ENCODE measurements around the gene RETREG2. TPM values are rescaled to one million over a fixed set of nuclear protein-coding genes. Genes with fewer than 3 reads are reported as not detected.

The RETREG2 gene
- total RNA-seq, 6 experiments from 2014 or later: 33.6 to 77.9 (median 51.0) TPM

- ATAC-seq (peak; percentile 40 to 67 (median 52)), DNase-seq (peak in 1 of 3 donors; percentile 57)
- no peak within 1 kb of the TSS for H3K27ac ChIP-seq
- H3K9me3 ChIP-seq: no peaks in the 10 kb centered on the region
- no peak for TF ChIP-seq POLR2A (IDR thresholded peaks at IDR 0.05)
- TF ChIP-seq CTCF (IDR thresholded peaks at IDR 0.05): no peak
- H3K36me3 ChIP-seq: peaks cover 0 to 27% (median 4%) of the 10 kb centered on the region in 4 donors
- no peak within 1 kb of the TSS for H3K4me3 ChIP-seq
- WGBS (ENCODE audit: insufficient coverage, low coverage, low lambda C conversion rate, missing lambda C conversion rate): 62% methylated on average over 9 of the region's 10 CpGs
- H3K4me1 ChIP-seq: peaks cover 0 to 18% (median 6%) of the 10 kb centered on the region in 4 donors
- intact Hi-C loops (cut with DNase I): loop anchor here (5.0 kb wide), 2 partner anchors 37 to 132 kb away; partner anchors contain the start of gene ZFAND2B (in 1 of the 2)
- H3K27me3 ChIP-seq: no peaks in the 10 kb centered on the region
Measured at GRCh38 chr2:219169930-219170654, 8.0 kb upstream of the RETREG2 start, which contains the start of gene SLC23A3. SLC23A3 (minus strand) TSS chr2:219170029; CDS start chr2:219169984, 45 bp downstream.

DNA sequence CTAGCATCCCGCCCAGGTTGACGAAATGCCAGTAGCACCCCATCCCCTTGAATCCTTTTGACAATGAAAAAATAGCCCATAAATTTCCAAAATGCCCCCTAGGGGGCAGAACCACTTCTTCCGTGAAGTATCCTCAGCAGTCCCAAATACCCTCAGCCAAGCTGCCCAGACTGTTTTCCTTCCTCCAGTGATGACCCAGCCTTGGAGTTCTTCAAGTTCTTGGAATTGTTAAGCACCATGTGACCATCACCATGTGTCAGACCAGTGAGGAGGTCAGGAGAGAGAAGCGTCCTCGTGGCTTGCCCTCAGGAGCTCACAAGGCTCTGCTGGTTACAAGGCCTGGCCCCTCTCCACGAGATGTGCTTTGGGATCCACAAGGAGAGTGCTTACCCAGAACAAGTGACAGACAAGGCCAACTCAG is 6.8 kb upstream of the RETREG2 start:
- Histone ChIP-seq H3K9me3 (no peaks in the 10 kb centered on the region), H3K27me3 (no peaks in the 10 kb centered on the region), H3K36me3 (peaks cover 0 to 35% (median 4%) of the 10 kb centered on the region in 4 donors), H3K4me3 (no peak overlapping the region), H3K4me1 (peaks cover 0 to 29% (median 6%) of the 10 kb centered on the region in 4 donors), H3K27ac (peak overlapping the region in 2 of 3 donors; percentile 2 to 18)
- ATAC-seq: peak; percentile 62 to 71 (median 66)
- 14% methylated on average over 3 of the region's 6 CpGs for WGBS (ENCODE audit: insufficient coverage, low coverage, low lambda C conversion rate, missing lambda C conversion rate)
- intact Hi-C loops (cut with DNase I): loop anchor here in 1 of 2 donors (5.0 kb wide), 1 partner anchor 36 kb away; the partner anchor contains the start of gene ZFAND2B
- peak in 1 of 3 donors; percentile 54 for DNase-seq
- TF ChIP-seq POLR2A (IDR thresholded peaks at IDR 0.05) (no peak), CTCF (IDR thresholded peaks at IDR 0.05) (peak; percentile 53 to 74 (median 68))

DNA sequence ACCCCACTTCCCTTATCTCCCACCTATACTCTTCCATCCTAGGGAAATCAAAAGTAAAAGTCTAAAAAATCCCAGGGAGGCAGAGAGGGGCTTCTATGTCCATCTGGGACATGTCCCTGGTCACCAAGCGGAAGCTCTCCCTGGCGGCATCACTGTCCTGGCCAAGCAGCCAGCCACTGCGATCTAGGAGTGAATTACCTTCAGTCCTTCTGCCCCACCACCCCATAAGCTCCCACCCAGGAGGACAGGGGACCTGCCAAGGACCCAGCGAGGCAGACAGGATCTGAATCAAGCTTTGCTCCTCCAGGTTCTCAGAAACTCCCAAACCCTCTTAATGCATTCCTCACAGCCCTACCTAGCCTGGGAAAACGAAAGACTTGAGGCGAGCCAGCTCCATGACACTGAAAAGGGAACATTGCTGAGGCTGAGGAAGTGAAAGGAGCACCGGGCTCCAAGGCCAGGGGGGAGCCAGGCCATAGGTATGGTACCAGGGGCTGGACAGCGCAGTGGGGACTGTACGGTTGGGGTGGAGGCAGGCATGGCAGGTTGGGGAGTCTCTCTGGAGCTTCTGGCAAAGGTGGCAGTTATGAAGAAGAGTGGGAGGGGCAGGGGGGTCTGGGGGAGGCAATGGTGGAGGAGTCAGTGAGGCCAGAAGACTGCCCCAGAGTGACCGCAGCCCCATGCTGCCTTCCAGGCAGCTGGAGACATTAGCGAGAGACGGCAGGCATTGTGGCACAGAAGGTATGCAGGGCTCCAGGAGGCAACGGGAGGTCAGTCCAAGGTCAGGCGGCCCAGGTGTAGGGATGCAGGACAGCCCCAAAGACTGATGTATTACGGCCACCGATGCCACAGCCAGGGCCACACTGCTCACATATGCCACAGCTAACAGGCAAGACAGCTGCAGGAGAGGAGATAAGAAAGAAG is 5.6 kb upstream of the RETREG2 start:
- Histone ChIP-seq H3K4me3 (no peak overlapping the region), H3K4me1 (peaks cover 0 to 29% (median 6%) of the 10 kb centered on the region in 4 donors), H3K27me3 (no peaks in the 10 kb centered on the region), H3K27ac (peak overlapping the region in 1 of 3 donors; percentile 18), H3K9me3 (no peaks in the 10 kb centered on the region), H3K36me3 (peaks cover 0 to 35% (median 4%) of the 10 kb centered on the region in 4 donors)
- 75% methylated on average over 8 of the region's 16 CpGs for WGBS (ENCODE audit: insufficient coverage, low coverage, low lambda C conversion rate, missing lambda C conversion rate)
- DNase-seq: peak in 1 of 3 donors; percentile 35
- intact Hi-C loops (cut with DNase I): loop anchor here in 1 of 2 donors (5.0 kb wide), 1 partner anchor 35 kb away; the partner anchor contains the start of gene ZFAND2B
- ATAC-seq: no peak
- no peak for TF ChIP-seq CTCF (IDR thresholded peaks at IDR 0.05)
- TF ChIP-seq POLR2A (IDR thresholded peaks at IDR 0.05): no peak

DNA sequence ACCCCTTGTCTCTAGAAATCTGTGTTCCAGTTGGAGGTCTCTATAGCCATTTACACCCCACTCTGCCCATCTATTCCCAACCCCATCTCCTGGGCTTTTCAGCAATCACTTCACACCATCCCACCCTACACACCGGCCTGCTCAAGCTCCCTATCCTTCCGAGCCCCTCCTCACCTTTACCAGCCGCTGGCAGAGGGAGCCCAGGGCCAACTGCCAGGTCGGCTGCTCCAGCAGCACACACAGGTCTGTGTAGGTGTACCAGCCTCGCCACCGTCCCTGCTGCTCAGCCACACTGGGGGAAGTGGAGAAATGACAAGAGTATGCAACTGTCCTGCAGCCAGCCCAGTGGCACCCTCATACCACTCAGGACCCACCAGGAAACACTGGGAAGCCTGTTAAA is 4.9 kb upstream of the RETREG2 start:
- Histone ChIP-seq H3K36me3 (peaks cover 0 to 35% (median 4%) of the 10 kb centered on the region in 4 donors), H3K27ac (no peak overlapping the region), H3K4me1 (peaks cover 0 to 29% (median 6%) of the 10 kb centered on the region in 4 donors), H3K9me3 (no peaks in the 10 kb centered on the region), H3K27me3 (no peaks in the 10 kb centered on the region), H3K4me3 (no peak overlapping the region)
- TF ChIP-seq POLR2A (IDR thresholded peaks at IDR 0.05) (no peak), CTCF (IDR thresholded peaks at IDR 0.05) (no peak)
- ATAC-seq (no peak), DNase-seq (no peak)
- intact Hi-C loops (cut with DNase I): loop anchor here in 1 of 2 donors (5.0 kb wide), 1 partner anchor 34 kb away; the partner anchor contains the start of gene ZFAND2B
- 91% methylated on average over 4 of the region's 6 CpGs for WGBS (ENCODE audit: insufficient coverage, low coverage, low lambda C conversion rate, missing lambda C conversion rate)

Data from right lobe of liver (tissue), 6 donors.